Stimulated activated CD8-positive, alpha-beta memory T cell treated with anti-CD3 and anti-CD28 coated beads, Interleukin-7, amount 100 ng/mL, for 24 hours (primary cell): ENCODE data around the gene IFFO2.

Experiments
- DNase-seq: peaks from one replicate; pipeline ENCODE4 v3.0.0-alpha.2; 2020; ENCODE audit warnings: low read depth

Gene IFFO2

GRCh38 chr1:18936814-18937481 lies 19.5 kb downstream of the IFFO2 start:
- DNase-seq = no peak

GRCh38 chr1:18936471-18936813 lies 20.0 kb downstream of the IFFO2 start:
- DNase-seq = no peak

GRCh38 chr1:18934205-18935000 lies 22.1 kb downstream of the IFFO2 start:
- DNase-seq = no peak

GRCh38 chr1:18932879-18933278 lies 23.6 kb downstream of the IFFO2 start:
- no peak for DNase-seq

- no peak for DNase-seq
These were observed 24.1 kb downstream of the IFFO2 start for GRCh38 chr1:18932387-18932786.

GRCh38 chr1:18931730-18932129 lies 24.7 kb downstream of the IFFO2 start:
- no peak for DNase-seq

GRCh38 chr1:18929686-18930085 lies 26.8 kb downstream of the IFFO2 start:
- DNase-seq = no peak

- DNase-seq = no peak
These were observed 27.5 kb downstream of the IFFO2 start for GRCh38 chr1:18928985-18929384.

GRCh38 chr1:18928406-18928805 lies 28.1 kb downstream of the IFFO2 start:
- DNase-seq = no peak

- DNase-seq = no peak
These were observed 28.7 kb downstream of the IFFO2 start for GRCh38 chr1:18927654-18928272.

GRCh38 chr1:18927082-18927653 lies 29.3 kb downstream of the IFFO2 start:
- DNase-seq = no peak

GRCh38 chr1:18926315-18927081 lies 30.0 kb downstream of the IFFO2 start:
- peak; percentile 59 for DNase-seq

GRCh38 chr1:18925279-18925678 lies 31.2 kb downstream of the IFFO2 start:
- no peak for DNase-seq

- DNase-seq = no peak
These were observed 32.2 kb downstream of the IFFO2 start for GRCh38 chr1:18924221-18924691.

- no peak for DNase-seq
These were observed 32.7 kb downstream of the IFFO2 start for GRCh38 chr1:18923756-18924211.

- no peak for DNase-seq
These were observed 33.4 kb downstream of the IFFO2 start for GRCh38 chr1:18922848-18923755.

GRCh38 chr1:18922319-18922726 lies 34.2 kb downstream of the IFFO2 start:
- no peak for DNase-seq

- no peak for DNase-seq
These were observed 34.8 kb downstream of the IFFO2 start for GRCh38 chr1:18921516-18922251.

- DNase-seq = no peak
These were observed 35.5 kb downstream of the IFFO2 start for GRCh38 chr1:18920931-18921330.

GRCh38 chr1:18919956-18920355 lies 36.5 kb downstream of the IFFO2 start:
- no peak for DNase-seq
